Astrocyte of the spinal cord (primary cell): Measurements from ENCODE around the gene LRPAP1.
"Not testable (repeated sequence)": the region's sequence is repeated elsewhere in the genome, so short reads cannot be mapped to it uniquely, and the experiment has no call there.

Source experiments
- DNase-seq: peaks from one replicate; pipeline ENCODE4 v3.0.0; 2011; ENCODE audit warnings: low read depth, low spot score
- H3K4me3 ChIP-seq: 2 replicates; pipeline ENCODE4 v1.5.1; 2011; ENCODE audit warnings: low read depth, mild to moderate bottlenecking, low read length, moderate library complexity
- CTCF ChIP-seq: IDR thresholded peaks from 2 replicates; pipeline ENCODE4 v1.5.1; 2012; ENCODE audit warnings: low read depth, mild to moderate bottlenecking, low read length, inconsistent platforms
- in situ Hi-C: cut with HindIII; loops from 2 replicates; pipeline ENCODE4 v1.10.0; 2017; ENCODE audit warnings: low sequenced_read_pairs

The LRPAP1 gene, protein sequence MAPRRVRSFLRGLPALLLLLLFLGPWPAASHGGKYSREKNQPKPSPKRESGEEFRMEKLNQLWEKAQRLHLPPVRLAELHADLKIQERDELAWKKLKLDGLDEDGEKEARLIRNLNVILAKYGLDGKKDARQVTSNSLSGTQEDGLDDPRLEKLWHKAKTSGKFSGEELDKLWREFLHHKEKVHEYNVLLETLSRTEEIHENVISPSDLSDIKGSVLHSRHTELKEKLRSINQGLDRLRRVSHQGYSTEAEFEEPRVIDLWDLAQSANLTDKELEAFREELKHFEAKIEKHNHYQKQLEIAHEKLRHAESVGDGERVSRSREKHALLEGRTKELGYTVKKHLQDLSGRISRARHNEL

DNA sequence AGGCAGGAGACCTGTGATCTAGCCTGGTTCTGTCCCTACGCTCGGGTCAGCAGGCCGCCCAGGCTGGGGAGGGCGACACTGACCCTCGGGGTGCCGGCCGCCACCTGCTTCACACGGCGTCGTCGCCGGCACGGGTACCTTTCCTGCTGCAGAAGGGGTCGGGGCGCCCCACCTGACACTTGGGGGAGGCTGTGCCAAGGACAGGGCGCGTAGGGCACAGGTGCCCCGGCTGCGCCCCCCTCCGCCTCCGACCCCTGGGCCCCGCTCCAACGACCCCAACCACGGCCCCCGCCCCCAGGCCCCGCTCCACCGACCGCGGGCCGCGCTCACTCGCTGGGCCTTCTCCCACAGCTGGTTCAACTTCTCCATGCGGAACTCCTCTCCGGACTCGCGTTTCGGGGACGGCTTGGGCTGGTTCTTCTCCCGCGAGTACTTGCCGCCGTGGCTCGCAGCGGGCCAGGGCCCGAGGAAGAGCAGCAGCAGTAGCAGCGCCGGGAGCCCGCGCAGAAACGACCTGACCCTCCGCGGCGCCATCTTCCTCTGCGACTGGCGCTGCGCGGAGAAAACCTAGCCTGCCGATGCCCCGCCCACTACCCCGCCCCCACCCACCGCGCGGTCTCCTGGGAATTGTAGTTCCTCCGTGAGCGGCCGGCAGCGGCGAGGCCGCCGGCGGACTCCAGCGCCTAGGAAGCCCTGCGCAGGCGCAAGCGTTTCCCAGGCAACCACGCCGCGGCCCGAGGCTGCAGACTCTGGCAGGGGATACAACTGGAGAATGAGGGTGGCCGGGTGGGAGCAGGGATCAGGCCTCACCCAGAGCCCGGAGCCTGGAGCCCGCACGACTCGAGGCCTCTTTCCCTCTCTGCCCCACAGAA is at the start of gene LRPAP1:
LRPAP1 (minus strand) TSS at position 544 of the 872 bp plus-strand sequence; CDS start at position 534, 10 bp downstream.
- H3K4me3 ChIP-seq: peak within 1 kb of the TSS; percentile 78
- DNase-seq: peak; percentile 90
- in situ Hi-C loops: no loop called here
- TF ChIP-seq CTCF: no peak

GRCh38 chr4:3581334-3582090 is 49.3 kb upstream of the LRPAP1 start:
- H3K4me3 ChIP-seq, DNase-seq, in situ Hi-C loops: not testable (repeated sequence)

DNA sequence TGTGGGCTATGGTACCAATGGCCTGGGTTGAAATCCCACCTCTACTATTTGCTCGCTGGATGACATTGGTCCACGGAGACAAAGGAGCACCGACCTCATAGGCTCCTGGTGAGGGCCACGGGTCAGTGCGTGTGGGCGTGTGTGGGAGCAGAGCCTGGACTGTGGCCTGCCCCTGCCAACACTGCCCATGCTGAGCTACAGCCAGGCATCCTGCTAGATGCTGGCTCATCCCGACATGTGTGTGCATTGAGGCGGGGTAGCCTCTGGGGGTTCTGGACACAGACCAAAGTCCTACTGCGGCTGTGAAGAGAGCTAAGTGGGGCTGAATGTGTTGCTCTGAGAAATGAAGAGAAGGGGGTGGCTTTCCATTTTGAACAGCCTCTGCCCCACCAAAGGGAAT is 48.6 kb upstream of the LRPAP1 start:
- H3K4me3 ChIP-seq, DNase-seq, in situ Hi-C loops: not testable (repeated sequence)

- H3K4me3 ChIP-seq, DNase-seq, in situ Hi-C loops: not testable (repeated sequence)
Measured at GRCh38 chr4:3578527-3579144, 46.4 kb upstream of the LRPAP1 start.

- in situ Hi-C loops, DNase-seq, H3K4me3 ChIP-seq: not testable (repeated sequence)
Measured at GRCh38 chr4:3578052-3578451, 45.8 kb upstream of the LRPAP1 start.

- in situ Hi-C loops, DNase-seq, H3K4me3 ChIP-seq: not testable (repeated sequence)
Measured at GRCh38 chr4:3577208-3577892, 45.1 kb upstream of the LRPAP1 start.

- DNase-seq, in situ Hi-C loops, H3K4me3 ChIP-seq: not testable (repeated sequence)
Measured at GRCh38 chr4:3576533-3577207, 44.4 kb upstream of the LRPAP1 start.

DNA sequence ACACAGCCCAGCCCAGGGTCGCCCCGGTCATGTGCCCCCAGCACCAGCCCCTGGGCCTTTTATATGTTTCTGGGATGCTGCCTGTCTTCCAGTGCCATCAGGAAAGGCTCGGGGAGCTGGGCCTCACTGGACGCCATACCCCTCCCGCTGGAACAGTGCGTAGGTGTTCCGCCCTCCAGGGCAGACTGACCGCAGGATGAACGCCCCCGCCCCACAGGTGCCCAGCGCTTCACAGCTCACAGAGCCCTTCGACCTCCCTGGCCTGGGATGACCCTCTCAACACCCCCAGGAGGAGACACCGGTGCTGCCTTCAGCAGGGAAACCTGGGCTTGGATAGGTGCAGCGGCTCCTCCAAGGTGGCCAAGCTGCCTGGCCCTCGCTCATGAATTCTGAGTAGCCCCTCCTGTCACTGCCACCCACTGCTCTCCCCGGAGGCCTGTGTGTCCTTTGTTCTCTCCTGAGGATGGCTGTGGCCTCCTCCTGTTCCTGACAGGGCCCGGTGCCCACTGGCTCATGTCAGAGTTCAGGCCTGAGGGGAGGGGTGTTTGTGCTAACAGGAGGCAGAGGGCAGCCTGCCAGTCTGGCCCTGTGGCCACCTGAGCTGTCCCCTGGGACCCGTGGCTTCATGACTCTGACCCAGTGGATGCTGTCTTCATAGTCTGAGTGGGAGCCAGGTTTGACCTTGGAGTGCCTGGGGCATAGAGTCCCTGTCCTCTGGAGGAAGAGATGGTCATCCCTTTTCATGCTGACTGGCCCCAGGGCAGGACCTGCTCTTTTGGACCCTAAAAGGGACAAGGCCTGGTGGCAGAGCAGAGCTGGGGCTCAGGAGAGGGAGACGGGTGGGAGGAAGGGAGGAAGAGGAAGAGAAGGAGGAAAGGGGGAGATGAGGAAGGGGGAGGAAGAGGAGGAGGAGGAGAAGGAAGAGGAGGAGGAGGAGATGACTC is 43.5 kb upstream of the LRPAP1 start:
- DNase-seq, H3K4me3 ChIP-seq, in situ Hi-C loops: not testable (repeated sequence)

- H3K4me3 ChIP-seq, in situ Hi-C loops, DNase-seq: not testable (repeated sequence)
Measured at GRCh38 chr4:3574865-3575264, 42.6 kb upstream of the LRPAP1 start.

DNA sequence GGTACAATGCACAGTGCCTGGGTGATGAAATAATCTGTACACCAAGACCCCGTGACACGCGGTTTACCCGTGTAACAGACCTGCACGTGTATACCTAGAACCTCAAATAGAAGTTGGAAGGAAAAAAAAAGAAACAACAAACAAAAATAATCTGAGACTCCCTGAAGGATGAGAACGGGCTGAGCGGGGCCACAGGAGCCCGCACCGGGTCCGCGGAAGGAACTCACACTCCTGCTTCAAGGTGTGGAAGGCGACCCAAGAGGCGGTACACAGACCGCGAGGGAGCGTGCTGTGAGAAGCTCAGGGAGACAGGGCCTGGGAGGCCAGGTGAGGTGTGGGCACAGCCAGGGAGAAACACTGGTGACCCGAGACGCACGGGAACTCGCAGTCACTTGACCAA is 42.1 kb upstream of the LRPAP1 start:
- H3K4me3 ChIP-seq, DNase-seq, in situ Hi-C loops: not testable (repeated sequence)
